GM18858 (cell line): ENCODE data around the gene FIGN.

ENCODE experiments used
- ATAC-seq: cut with Tn5 transposase; IDR thresholded peaks from one replicate; pipeline ENCODE4 v1.9.1; 2021; ENCODE audit not compliant: unreplicated experiment

FIGN gene

GRCh38 chr2:163621445-163622004 is 114.3 kb downstream of the FIGN start:
- no peak for ATAC-seq

GRCh38 chr2:163617517-163617916 is 118.3 kb downstream of the FIGN start:
- ATAC-seq, result no peak

- no peak for ATAC-seq
Observed at GRCh38 chr2:163613266-163613731, 122.5 kb downstream of the FIGN start.

DNA sequence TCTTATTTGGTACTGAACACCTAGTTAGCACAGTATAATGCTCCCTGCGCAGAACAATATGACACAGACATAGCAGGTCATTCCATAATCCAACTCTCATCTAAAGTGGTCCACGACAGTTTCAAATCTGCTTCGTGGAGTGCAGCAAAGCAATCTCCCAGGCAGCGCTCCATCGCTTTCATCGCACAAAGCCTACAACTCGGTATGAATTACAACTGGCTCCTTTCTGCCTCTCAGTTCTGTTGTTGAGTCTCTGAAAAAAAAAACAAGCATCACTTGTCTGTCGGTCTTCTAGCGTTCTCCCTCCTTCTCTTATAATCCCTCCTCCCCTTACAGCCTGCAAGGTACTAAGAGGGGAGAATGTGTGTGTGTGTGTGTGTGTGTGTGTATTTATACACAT is 123.5 kb downstream of the FIGN start:
- no peak for ATAC-seq

- ATAC-seq, result no peak
Observed at GRCh38 chr2:163611557-163611906, 124.3 kb downstream of the FIGN start.

DNA sequence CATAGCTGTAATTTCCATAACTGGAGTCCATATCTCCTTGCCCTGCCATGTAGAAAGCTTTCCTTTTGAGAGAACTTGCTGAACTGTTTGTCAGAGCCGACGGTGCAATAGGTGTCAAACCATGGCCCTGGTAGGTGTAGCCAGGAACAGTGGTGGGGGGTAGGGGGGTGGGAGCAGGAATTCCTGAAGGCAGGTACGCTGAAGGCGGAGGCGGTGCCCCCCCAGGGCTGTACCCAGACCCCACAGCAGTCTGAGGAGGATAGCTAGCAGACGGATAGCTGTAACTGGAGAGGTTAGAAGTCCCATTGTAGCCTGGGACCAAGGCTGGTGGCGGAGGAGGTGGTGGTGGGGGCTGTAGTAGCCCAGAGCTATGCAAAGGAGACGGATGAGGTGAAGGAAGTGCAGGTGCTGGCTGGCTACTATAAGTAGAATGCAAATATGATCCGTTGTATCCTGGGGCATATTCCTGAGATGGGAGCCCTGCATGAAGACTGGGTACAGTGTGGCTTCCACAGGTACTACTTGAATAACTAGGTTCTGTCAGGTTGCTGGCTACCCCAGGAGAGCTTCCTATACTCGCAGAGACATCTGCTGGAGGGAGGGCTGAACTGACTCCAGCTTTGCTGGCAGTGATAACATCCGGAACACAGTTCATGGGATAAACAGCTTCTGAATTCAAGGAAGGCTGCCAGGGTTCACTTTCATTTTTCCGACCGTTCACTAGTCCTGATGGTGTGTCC is 124.8 kb downstream of the FIGN start:
- no peak for ATAC-seq

DNA sequence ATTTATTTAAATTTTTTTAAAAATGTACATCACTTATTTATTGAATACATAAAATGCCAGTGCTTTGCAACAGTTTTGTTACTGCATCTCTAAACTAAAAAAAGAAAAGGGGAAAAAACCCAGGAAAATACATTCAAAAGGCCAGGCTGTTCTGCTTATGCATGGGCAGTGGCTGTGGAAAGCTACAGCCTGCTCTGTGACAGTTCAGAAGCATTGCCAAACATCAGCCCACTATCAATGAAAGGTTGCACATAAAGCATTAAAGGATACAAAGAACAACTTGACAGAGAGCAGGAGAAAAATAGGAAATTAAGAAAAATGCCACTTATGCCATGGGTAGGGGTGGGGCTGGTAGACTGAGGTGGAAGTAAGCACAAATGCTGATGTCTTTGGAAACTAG is 128.2 kb downstream of the FIGN start:
- ATAC-seq, result no peak

GRCh38 chr2:163606878-163607277 is 128.9 kb downstream of the FIGN start:
- ATAC-seq, result no peak

DNA sequence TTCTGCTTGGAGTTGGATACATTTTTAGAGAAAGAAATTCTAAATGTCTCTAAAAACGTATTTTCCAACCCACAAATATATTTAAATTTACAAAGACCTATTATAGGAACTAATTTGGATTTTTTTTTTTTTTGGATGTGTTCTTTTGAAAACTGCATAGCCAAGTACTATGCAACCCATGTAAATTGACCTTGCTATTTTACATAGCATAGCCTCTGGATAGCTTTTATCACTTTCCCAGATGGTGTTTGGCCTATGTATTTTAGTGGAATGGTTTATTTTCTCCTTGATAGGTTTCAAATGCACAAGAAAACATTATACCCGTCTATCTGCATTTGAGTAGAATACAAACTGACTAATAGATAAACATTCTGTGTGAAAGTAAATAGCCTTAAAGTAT is 130.0 kb downstream of the FIGN start:
- ATAC-seq, result no peak

- ATAC-seq, result no peak
Observed at GRCh38 chr2:163604941-163605555, 130.8 kb downstream of the FIGN start.

DNA sequence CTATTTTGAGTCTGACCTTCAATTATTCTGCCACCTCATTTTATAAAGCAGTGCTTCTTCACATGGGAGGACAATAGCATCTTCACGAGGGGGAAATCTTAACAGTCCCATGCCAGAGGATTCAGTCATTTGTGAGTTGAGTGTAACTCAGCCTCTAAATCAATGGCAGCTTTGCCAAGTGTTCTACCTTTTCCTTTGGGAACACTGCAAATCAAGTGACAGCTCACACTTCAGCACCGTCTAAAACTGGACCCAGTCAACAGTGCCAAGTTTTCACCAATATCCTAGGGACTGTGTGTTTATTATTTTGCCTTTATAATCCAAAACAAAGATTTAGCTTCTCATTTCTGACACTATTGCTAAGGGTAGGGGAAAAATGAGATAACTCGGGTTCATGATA is 133.6 kb downstream of the FIGN start:
- ATAC-seq, result no peak

- no peak for ATAC-seq
Observed at GRCh38 chr2:163601377-163601776, 134.4 kb downstream of the FIGN start.

DNA sequence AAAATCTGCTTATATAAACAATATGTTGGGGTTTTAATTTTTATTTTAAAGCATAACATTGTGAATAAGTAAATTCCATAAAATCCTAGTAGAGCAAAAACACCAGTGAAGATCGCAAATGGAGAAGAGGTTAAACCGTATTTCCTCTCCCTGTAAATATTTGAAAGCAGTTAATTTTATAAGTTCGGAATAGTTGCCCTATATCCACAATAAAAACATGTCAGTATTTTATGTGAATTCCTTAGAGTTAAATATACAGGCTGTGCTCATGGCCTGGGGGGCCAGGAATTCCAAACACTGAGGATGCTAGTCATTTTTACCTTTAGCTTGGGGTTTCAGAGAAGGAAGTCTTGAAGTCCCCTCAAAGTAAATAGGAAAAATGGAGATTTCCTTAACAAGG is 135.0 kb downstream of the FIGN start:
- ATAC-seq, result no peak

DNA sequence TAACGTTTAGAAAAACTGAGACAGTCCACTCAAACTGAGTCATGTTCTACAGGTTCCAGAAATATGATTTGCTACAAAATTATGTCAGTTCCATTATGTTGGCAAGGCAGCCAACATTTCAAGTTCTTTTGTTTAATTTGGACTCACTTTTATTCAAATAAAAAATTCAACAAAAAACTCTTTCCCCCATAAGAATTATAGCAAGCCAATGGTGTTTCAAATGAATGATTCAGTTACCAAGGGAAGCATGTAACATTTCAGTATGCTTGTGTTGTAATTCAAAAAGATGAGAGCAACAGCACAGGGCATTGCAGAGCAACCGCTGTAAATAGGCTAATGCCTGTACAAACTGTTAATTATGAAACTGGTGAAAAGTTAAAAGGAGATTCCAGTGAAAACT is 140.8 kb downstream of the FIGN start:
- no peak for ATAC-seq

DNA sequence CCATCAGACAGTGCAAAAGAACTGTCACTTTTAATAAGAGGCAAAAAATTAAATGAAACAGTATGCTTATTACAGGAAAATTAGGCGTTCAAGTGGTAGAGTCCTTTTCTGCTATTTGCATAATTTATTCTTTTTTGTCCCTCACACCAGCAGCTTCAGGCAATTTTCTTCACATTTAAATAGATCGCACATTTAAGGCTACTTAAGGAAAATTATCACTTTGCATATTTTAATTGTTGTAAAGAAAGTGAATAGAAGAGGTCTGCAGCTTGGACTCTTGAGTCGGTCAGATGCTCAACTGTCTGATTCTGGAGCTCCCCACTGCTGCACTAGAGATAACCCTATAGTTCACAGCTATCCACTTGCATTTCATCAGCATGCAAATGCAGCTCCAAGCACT is 141.3 kb downstream of the FIGN start:
- no peak for ATAC-seq

GRCh38 chr2:163593982-163594381 is 141.8 kb downstream of the FIGN start:
- ATAC-seq, result no peak

DNA sequence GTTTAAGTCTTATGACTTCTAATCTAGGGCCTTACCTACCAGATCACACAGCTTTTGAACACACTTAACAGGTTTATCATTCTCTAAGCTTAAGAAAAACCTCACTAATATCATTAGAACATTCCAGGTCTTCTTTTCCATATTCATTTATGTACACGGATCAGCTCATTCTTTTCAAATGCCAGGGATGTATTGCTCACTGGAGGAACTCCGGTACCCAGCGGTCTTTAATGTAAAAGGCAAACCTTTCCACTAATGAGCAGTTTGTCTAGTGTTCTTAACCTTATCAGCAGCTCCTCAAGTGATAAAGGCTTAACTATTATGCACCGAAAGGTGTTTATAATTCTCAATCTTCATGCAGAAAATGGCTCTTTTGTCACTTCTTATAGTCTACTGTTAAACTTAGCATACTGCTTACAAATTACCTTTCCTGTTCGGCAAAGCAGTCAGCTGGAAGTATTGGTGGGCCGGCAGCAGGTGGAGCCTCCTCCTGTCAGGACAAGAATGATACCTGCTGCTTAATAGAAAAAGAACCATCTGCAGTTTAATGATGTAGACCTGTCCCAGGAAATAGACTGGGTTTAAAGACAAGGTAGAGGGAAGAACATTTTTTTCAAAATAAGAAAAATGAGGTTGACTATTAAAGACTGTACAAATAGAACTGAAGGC is 142.7 kb downstream of the FIGN start:
- ATAC-seq, result no peak

- no peak for ATAC-seq
Observed at GRCh38 chr2:163591461-163591860, 144.3 kb downstream of the FIGN start.

DNA sequence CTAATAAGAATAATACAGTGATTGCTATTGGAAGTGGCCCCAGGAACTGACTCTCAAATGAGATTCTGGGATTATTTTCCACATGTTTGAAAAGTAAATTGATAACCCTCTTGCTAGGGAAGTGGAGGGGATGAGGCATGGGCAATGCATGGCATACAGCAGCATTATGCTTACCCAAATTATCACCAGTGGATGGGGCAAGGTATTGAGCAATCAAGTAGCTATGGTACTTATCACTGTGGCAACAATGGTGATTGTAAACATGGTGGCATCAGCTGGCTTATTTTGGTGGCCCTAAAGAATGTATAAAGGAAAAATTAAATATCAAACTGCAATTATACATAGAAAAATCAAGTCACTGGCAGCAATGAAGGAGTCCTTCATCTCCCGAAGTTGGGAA is 155.1 kb downstream of the FIGN start:
- no peak for ATAC-seq

- ATAC-seq, result no peak
Observed at GRCh38 chr2:163574309-163574708, 161.5 kb downstream of the FIGN start.

GRCh38 chr2:163573652-163574051 is 162.2 kb downstream of the FIGN start:
- no peak for ATAC-seq

- no peak for ATAC-seq
Observed at GRCh38 chr2:163572850-163573249, 163.0 kb downstream of the FIGN start.
